ENCODE results near the gene PARVG. TPM values are rescaled to one million over a fixed set of nuclear protein-coding genes. Genes with fewer than 3 reads are reported as not detected.

Gene PARVG
- total RNA-seq, 1 experiment from 2014 or later = not detected

GRCh38 chr22:44196731-44197131 is 16.0 kb downstream of the PARVG start:
- DNase-seq (ENCODE audit: low spot score) = no peak

- no peak for DNase-seq (ENCODE audit: low spot score)
These were observed 16.5 kb downstream of the PARVG start for GRCh38 chr22:44197271-44197670.

- no peak for DNase-seq (ENCODE audit: low spot score)
These were observed 18.4 kb downstream of the PARVG start for GRCh38 chr22:44199164-44199563.

- DNase-seq (ENCODE audit: low spot score) = no peak
These were observed 19.1 kb downstream of the PARVG start for GRCh38 chr22:44199866-44200265.

GRCh38 chr22:44200451-44200850 is 19.7 kb downstream of the PARVG start:
- no peak for DNase-seq (ENCODE audit: low spot score)

- DNase-seq (ENCODE audit: low spot score) = no peak
These were observed 20.3 kb downstream of the PARVG start for GRCh38 chr22:44200855-44201550.

- DNase-seq (ENCODE audit: low spot score) = no peak
These were observed 20.9 kb downstream of the PARVG start for GRCh38 chr22:44201665-44202064.

- peak; percentile 57 for DNase-seq (ENCODE audit: low spot score)
These were observed 21.6 kb downstream of the PARVG start for GRCh38 chr22:44202261-44202789.

GRCh38 chr22:44203203-44203602 is 22.5 kb downstream of the PARVG start:
- DNase-seq (ENCODE audit: low spot score) = no peak

- no peak for DNase-seq (ENCODE audit: low spot score)
These were observed 24.2 kb downstream of the PARVG start for GRCh38 chr22:44204739-44205515.

GRCh38 chr22:44205516-44206329 is 25.0 kb downstream of the PARVG start:
- DNase-seq (ENCODE audit: low spot score) = no peak

GRCh38 chr22:44206330-44206645 is 25.6 kb downstream of the PARVG start:
- no peak for DNase-seq (ENCODE audit: low spot score)

GRCh38 chr22:44206696-44207095 is 26.0 kb downstream of the PARVG start:
- DNase-seq (ENCODE audit: low spot score) = no peak

GRCh38 chr22:44207173-44207980 is 26.7 kb downstream of the PARVG start:
- no peak for DNase-seq (ENCODE audit: low spot score)

- no peak for DNase-seq (ENCODE audit: low spot score)
These were observed 27.2 kb downstream of the PARVG start for GRCh38 chr22:44207981-44208317.

- no peak for DNase-seq (ENCODE audit: low spot score)
These were observed 28.6 kb downstream of the PARVG start for GRCh38 chr22:44209343-44209742.

GRCh38 chr22:44210722-44211121 is 30.0 kb downstream of the PARVG start:
- DNase-seq (ENCODE audit: low spot score) = no peak

- no peak for DNase-seq (ENCODE audit: low spot score)
These were observed 30.7 kb downstream of the PARVG start for GRCh38 chr22:44211256-44211945.

GRCh38 chr22:44211946-44212930 is 31.5 kb downstream of the PARVG start:
- no peak for DNase-seq (ENCODE audit: low spot score)

- no peak for DNase-seq (ENCODE audit: low spot score)
These were observed 32.2 kb downstream of the PARVG start for GRCh38 chr22:44212936-44213335.

All from A172 (cell line).